NCI-H2081 (cell line): ENCODE results near the gene PKD2.
"Not testable (repeated sequence)": the region's sequence is repeated elsewhere in the genome, so short reads cannot be mapped to it uniquely, and the experiment has no call there.

Experiments used
- DNase-seq, 2 experiments: peaks; one replicate each; lab custom pipeline; 2025; lab: John Stamatoyannopoulos, UW

The PKD2 gene

GRCh38 chr4:88070031-88070430 is 62.6 kb downstream of the PKD2 start:
- no peak for DNase-seq

- DNase-seq: no peak
These were observed 67.9 kb downstream of the PKD2 start for GRCh38 chr4:88075336-88075735.

- DNase-seq: no peak
These were observed 70.6 kb downstream of the PKD2 start for GRCh38 chr4:88077911-88078524.

- no peak for DNase-seq
These were observed 71.1 kb downstream of the PKD2 start for GRCh38 chr4:88078579-88078978.

- no peak for DNase-seq
These were observed 73.2 kb downstream of the PKD2 start for GRCh38 chr4:88080626-88081025.

GRCh38 chr4:88087004-88087403 is 79.6 kb downstream of the PKD2 start:
- no peak for DNase-seq

GRCh38 chr4:88090898-88091297 is 83.5 kb downstream of the PKD2 start:
- no peak for DNase-seq

- no peak for DNase-seq
These were observed 83.9 kb downstream of the PKD2 start for GRCh38 chr4:88091378-88091777.

GRCh38 chr4:88093874-88094273 is 86.4 kb downstream of the PKD2 start:
- DNase-seq: no peak

GRCh38 chr4:88097301-88097700 is 89.9 kb downstream of the PKD2 start:
- no peak for DNase-seq

- no peak for DNase-seq
These were observed 90.3 kb downstream of the PKD2 start for GRCh38 chr4:88097781-88098180.

- DNase-seq: no peak
These were observed 91.7 kb downstream of the PKD2 start for GRCh38 chr4:88098993-88099752.

- no peak for DNase-seq
These were observed 93.7 kb downstream of the PKD2 start for GRCh38 chr4:88101165-88101564.

GRCh38 chr4:88102026-88102425 is 94.6 kb downstream of the PKD2 start:
- no peak for DNase-seq

GRCh38 chr4:88104902-88105610 is 97.6 kb downstream of the PKD2 start:
- DNase-seq: peak; percentile 7 to 60

GRCh38 chr4:88106205-88106604 is 98.8 kb downstream of the PKD2 start:
- no peak for DNase-seq

- no peak for DNase-seq
These were observed 100.1 kb downstream of the PKD2 start for GRCh38 chr4:88107406-88108107.

GRCh38 chr4:88108108-88108465 is 100.7 kb downstream of the PKD2 start:
- not testable (repeated sequence) for DNase-seq

GRCh38 chr4:88108747-88109122 is 101.3 kb downstream of the PKD2 start:
- DNase-seq: no peak

- no peak for DNase-seq
These were observed 101.9 kb downstream of the PKD2 start for GRCh38 chr4:88109123-88109881.

GRCh38 chr4:88110826-88111225 is 103.4 kb downstream of the PKD2 start:
- peak; percentile 0 to 58 for DNase-seq

- DNase-seq: no peak
These were observed 105.4 kb downstream of the PKD2 start for GRCh38 chr4:88112856-88113255.
